Measurements from ENCODE around the gene KRT13. TPM values are rescaled to one million over a fixed set of nuclear protein-coding genes. Genes with fewer than 3 reads are reported as not detected.

The KRT13 gene
- total and polyA plus RNA-seq, 2 donors (not counting 1 experiment from before 2014, with no cell fraction given): not detected

GRCh38 chr17:41539979-41540701, 34.7 kb upstream of the KRT13 start:
- H3K4me1 ChIP-seq (ENCODE audit: control insufficient read depth in 2 of 2, insufficient read depth in 2 of 2, low read length in 2 of 2): no peaks in the 10 kb centered on the region
- Mint-ChIP-seq H3K27me3 (peaks cover 29% of the 10 kb centered on the region), H3K9me3 (ENCODE audit: insufficient read depth) (no peaks in the 10 kb centered on the region), H3K27ac (no peak overlapping the region), H3K4me1 (no peaks in the 10 kb centered on the region), H3K4me3 (no peak overlapping the region)
- ChIA-PET CTCF (interaction anchor here (1.9 kb wide), 1 partner anchor 9 kb away, joined by 9 read pairs; no protein-coding TSS in a partner anchor), POLR2A (no interaction called here)
- no peaks in the 10 kb centered on the region for H3K79me2 ChIP-seq (ENCODE audit: control insufficient read depth, insufficient read depth, low read length)
- DNase-seq: no peak
- no peak overlapping the region for H3K4me3 ChIP-seq (ENCODE audit: control extremely low read depth in 1 of 5, extremely low read depth in 1 of 5, insufficient read depth in 1 of 5, low read depth in 2 of 5, low read length in 4 of 5)
- WGBS (ENCODE audit: insufficient coverage): 64% methylated on average over 5 of the region's 7 CpGs
- H2AFZ ChIP-seq (ENCODE audit: insufficient read depth, low read depth, low read length, poor library complexity, severe bottlenecking): no peak overlapping the region
- no peak overlapping the region for H3K27ac ChIP-seq (ENCODE audit: low read length in 2 of 2)
- H3K9ac ChIP-seq (ENCODE audit: low read length): no peak overlapping the region
- no peaks in the 10 kb centered on the region for H3K9me3 ChIP-seq (ENCODE audit: control extremely low read depth in 1 of 3, control insufficient read depth in 2 of 3, insufficient read depth in 1 of 3, low read length in 2 of 3)
- no peaks in the 10 kb centered on the region for H3K36me3 ChIP-seq (replicated peaks in 1 of 2; ENCODE audit: control extremely low read depth in 1 of 2, control insufficient read depth in 1 of 2, extremely low read depth in 1 of 2, insufficient read depth in 2 of 2, low read length in 1 of 2)
- TF ChIP-seq EZH2 (IDR thresholded peaks at IDR 0.05; ENCODE audit: borderline replicate concordance, insufficient read depth, low read depth, low read length, poor library complexity, severe bottlenecking) (no peak), CTCF (IDR thresholded peaks at IDR 0.05) (no peak)
- no peak for ATAC-seq (ENCODE audit: low read depth)
- intact Hi-C loops (cut with micrococcal nuclease): no loop called here
- no peak overlapping the region for H3K4me2 ChIP-seq (replicated peaks; ENCODE audit: low read depth, low read length, poor library complexity, severe bottlenecking)
- H3K27me3 ChIP-seq (replicated peaks in 1 of 4; ENCODE audit: control extremely low read depth in 1 of 4, control insufficient read depth in 3 of 4, insufficient read depth in 4 of 4, low read length in 3 of 4): peaks cover 0 to 10% (median 0%) of the 10 kb centered on the region in 4 experiments
- no peaks in the 10 kb centered on the region for H4K20me1 ChIP-seq (ENCODE audit: control insufficient read depth, insufficient read depth, low read length, poor library complexity, severe bottlenecking)

- ChIA-PET CTCF (no interaction called here), POLR2A (no interaction called here)
- peaks cover 0 to 10% (median 1%) of the 10 kb centered on the region in 4 experiments for H3K27me3 ChIP-seq (replicated peaks in 1 of 4; ENCODE audit: control extremely low read depth in 1 of 4, control insufficient read depth in 3 of 4, insufficient read depth in 4 of 4, low read length in 3 of 4)
- Mint-ChIP-seq H3K27me3 (peaks cover 32% of the 10 kb centered on the region), H3K4me3 (no peak overlapping the region), H3K27ac (no peak overlapping the region), H3K9me3 (ENCODE audit: insufficient read depth) (no peaks in the 10 kb centered on the region), H3K4me1 (no peaks in the 10 kb centered on the region)
- TF ChIP-seq CTCF (IDR thresholded peaks at IDR 0.05): no peak
- TF ChIP-seq EZH2 (IDR thresholded peaks at IDR 0.05; ENCODE audit: borderline replicate concordance, insufficient read depth, low read depth, low read length, poor library complexity, severe bottlenecking): no peak
- H3K9me3 ChIP-seq (ENCODE audit: control extremely low read depth in 1 of 3, control insufficient read depth in 2 of 3, insufficient read depth in 1 of 3, low read length in 2 of 3): no peaks in the 10 kb centered on the region
- DNase-seq (no peak), ATAC-seq (ENCODE audit: low read depth) (no peak)
- no peak overlapping the region for H3K27ac ChIP-seq (ENCODE audit: low read length in 2 of 2)
- H3K79me2 ChIP-seq (ENCODE audit: control insufficient read depth, insufficient read depth, low read length): no peaks in the 10 kb centered on the region
- no peaks in the 10 kb centered on the region for H3K36me3 ChIP-seq (replicated peaks in 1 of 2; ENCODE audit: control extremely low read depth in 1 of 2, control insufficient read depth in 1 of 2, extremely low read depth in 1 of 2, insufficient read depth in 2 of 2, low read length in 1 of 2)
- no peaks in the 10 kb centered on the region for H4K20me1 ChIP-seq (ENCODE audit: control insufficient read depth, insufficient read depth, low read length, poor library complexity, severe bottlenecking)
- no peak overlapping the region for H3K4me2 ChIP-seq (replicated peaks; ENCODE audit: low read depth, low read length, poor library complexity, severe bottlenecking)
- no peak overlapping the region for H3K4me3 ChIP-seq (ENCODE audit: control extremely low read depth in 1 of 5, extremely low read depth in 1 of 5, insufficient read depth in 1 of 5, low read depth in 2 of 5, low read length in 4 of 5)
- no peak overlapping the region for H3K9ac ChIP-seq (ENCODE audit: low read length)
- WGBS (ENCODE audit: insufficient coverage): 95% methylated on average over 3 of the region's 5 CpGs
- no peaks in the 10 kb centered on the region for H3K4me1 ChIP-seq (ENCODE audit: control insufficient read depth in 2 of 2, insufficient read depth in 2 of 2, low read length in 2 of 2)
- intact Hi-C loops (cut with micrococcal nuclease): no loop called here
- H2AFZ ChIP-seq (ENCODE audit: insufficient read depth, low read depth, low read length, poor library complexity, severe bottlenecking): no peak overlapping the region
These were observed 33.7 kb upstream of the KRT13 start for GRCh38 chr17:41539071-41539492.

All from B cell (primary cell).